ENCODE data around the gene C2CD4C. TPM values are rescaled to one million over a fixed set of nuclear protein-coding genes. Genes with fewer than 3 reads are reported as not detected.
"Not testable (repeated sequence)": the region's sequence is repeated elsewhere in the genome, so short reads cannot be mapped to it uniquely, and the experiment has no call there.

C2CD4C gene
- total RNA-seq, 1 donor from 2014 or later = 7.5 TPM

GRCh38 chr19:415292-415691 is 6.3 kb upstream of the C2CD4C start:
- DNase-seq (ENCODE audit: low read depth in 2 of 2) = no peak

- DNase-seq (ENCODE audit: low read depth in 2 of 2) = no peak
These were observed 4.9 kb upstream of the C2CD4C start for GRCh38 chr19:413756-414420.

GRCh38 chr19:412356-413355 is 3.7 kb upstream of the C2CD4C start:
- DNase-seq (ENCODE audit: low read depth in 2 of 2) = no peak

GRCh38 chr19:411723-412355 is 2.9 kb upstream of the C2CD4C start:
- no peak for DNase-seq (ENCODE audit: low read depth in 2 of 2)

DNA sequence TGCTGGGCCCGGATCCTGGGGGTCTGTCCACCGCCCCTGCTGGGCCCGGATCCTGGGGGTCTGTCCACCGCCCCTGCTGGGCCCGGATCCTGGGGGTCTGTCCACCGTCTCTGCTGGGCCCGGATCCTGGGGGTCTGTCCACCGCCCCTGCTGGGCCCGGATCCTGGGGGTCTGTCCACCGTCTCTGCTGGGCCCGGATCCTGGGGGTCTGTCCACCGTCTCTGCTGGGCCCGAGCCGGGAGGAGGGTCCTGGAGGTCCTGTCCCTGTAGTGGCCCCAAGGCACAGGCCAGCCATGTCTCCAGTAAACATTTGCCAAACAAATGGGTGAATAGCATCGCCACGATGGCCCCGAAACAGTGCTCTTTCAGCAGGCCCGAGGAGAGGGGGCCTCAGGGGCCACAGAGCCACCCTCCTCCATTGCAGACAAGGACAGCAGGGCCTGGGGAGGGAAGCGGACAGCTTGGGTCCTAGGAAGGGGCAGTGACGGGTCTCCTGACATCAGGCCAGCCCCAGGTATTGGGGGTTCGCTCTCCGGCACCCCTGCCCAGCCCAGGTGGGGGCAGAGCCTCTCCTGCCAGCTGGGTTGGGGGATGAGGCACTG is 2.3 kb upstream of the C2CD4C start:
- DNase-seq (ENCODE audit: low read depth in 2 of 2) = not testable (repeated sequence)

- no peak for DNase-seq (ENCODE audit: low read depth in 2 of 2)
These were observed 1.4 kb upstream of the C2CD4C start for GRCh38 chr19:410243-410781.

- DNase-seq (ENCODE audit: low read depth in 2 of 2) = no peak
These were observed 732 bp upstream of the C2CD4C start for GRCh38 chr19:409516-410242.

GRCh38 chr19:408441-408901 is 476 bp downstream of the C2CD4C start:
- DNase-seq (ENCODE audit: low read depth in 2 of 2) = no peak

- no peak for DNase-seq (ENCODE audit: low read depth in 2 of 2)
These were observed 1.2 kb downstream of the C2CD4C start for GRCh38 chr19:407511-408440.

- no peak for DNase-seq (ENCODE audit: low read depth in 2 of 2)
These were observed 1.9 kb downstream of the C2CD4C start for GRCh38 chr19:406971-407510.

GRCh38 chr19:406135-406781 is 2.7 kb downstream of the C2CD4C start:
- DNase-seq (ENCODE audit: low read depth in 2 of 2) = no peak

DNA sequence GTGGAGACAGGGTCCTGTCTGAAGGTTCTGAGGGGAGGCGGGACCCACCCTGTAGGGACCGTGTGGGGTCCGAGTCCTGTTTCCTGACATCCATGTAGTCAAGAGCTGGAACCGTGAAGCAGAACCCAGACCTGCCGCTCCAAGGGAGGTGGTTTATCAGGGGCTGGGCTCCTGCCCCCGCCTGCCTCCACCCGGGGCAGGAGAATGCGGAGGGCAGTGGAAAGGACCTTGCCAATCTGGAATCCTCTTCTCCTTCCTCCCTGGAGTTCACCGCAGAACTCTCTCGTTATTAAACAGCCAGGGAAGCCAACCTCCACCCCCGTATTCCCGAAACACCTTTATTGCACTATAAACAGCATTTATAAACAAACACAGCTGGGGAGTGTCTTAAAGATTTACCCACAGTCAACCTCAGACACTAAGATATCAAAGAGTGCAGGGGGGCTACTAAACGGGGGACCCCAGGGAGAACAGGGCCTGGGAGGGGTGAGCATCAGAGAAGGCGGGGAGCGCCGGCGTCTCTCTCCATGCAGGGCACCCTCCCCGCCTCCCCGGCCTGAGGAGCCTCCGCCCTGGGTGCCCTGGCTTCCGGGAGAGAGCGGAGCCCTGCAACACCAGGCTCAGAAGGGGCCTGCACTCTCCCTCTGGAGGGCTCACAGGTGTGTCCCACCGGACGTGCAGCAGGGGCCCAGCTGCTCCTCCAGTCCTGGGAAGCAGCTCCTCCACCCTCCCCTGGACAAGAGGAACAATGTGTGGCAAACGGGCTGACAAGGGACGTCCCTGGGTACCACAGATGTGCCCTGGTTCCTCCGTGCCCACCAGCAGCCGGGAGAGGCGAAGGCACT is 3.6 kb downstream of the C2CD4C start:
- DNase-seq (ENCODE audit: low read depth in 2 of 2) = no peak

DNA sequence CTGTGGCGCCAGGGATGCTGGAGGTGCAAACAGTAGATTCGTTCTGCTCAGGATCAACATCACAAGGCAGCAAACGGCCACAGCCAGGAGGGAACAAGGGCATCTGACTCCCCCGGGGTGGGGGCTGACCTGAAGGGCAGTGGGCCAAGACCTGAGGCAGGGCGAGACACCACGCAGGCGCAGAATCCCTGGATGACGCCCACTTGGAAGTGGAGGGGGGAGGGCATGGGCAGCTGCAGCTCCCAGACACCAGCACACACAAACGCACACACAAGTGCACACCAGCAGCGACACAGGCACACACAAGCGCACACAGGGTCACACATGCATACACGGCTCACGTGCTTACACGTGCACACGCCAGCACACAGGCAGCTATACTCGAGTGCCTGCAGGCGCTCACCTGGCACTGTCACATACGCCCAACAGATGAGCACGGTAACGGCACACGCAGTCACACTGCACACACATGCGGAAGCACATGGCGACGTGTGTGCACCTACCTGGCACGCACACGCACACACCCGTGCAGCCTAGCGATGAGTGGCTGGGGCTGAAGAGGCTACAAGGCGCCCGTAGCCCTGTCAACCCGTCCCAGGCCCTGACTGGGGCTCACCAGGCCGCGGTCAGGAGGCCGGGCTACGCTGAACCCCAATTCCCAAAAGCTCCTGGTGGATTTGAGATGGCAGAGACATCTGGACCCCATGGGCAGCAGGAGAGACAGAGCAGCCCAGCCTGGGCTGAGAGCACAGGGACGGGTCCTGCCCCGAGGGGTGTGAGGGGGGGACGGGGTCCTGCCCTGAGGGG is 5.5 kb downstream of the C2CD4C start:
- no peak for DNase-seq (ENCODE audit: low read depth in 2 of 2)

GRCh38 chr19:402786-403185 is 6.2 kb downstream of the C2CD4C start:
- DNase-seq (ENCODE audit: low read depth in 2 of 2) = no peak

DNA sequence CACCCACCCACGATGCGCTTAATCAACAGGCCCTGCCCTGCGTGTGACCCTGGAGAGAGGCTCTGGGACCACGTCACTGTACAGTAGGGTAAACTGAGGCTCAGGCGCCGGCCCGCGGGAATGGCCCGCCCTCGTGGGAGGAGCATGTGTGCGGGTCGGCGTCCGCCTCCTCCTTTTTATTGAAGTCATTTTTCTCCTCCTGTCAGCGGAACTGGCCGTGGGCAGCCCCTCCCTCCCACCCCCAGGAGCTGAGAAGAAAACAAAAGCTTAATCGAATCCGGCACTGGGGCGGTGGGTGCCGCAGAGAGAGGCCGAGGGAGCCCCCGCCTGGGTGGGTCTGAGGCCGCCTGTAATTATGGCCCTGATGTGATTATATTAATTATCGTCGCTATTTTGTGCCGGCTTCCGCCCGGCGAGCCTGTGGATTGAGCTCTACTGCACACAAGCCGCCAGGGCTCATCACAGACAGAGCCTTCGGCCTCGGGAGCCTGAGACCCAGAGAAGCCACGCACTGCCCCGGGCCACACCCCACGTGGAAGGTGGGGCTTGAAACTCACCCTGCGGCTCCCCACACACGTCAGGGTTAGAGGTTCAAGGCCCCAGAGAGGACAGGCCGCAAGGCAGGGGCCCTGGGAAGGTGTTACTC is 7.0 kb downstream of the C2CD4C start:
- no peak for DNase-seq (ENCODE audit: low read depth in 2 of 2)

Data from lung microvascular endothelial cell (primary cell).